ENCODE results near the gene C17orf113. TPM values are rescaled to one million over a fixed set of nuclear protein-coding genes. Genes with fewer than 3 reads are reported as not detected.

Gene C17orf113
- total and polyA plus RNA-seq, 2 of the 13 experiments (the other 11 are each of a cell fraction or from before 2014, with no cell fraction given): 0.87 to 1.1 TPM

DNA sequence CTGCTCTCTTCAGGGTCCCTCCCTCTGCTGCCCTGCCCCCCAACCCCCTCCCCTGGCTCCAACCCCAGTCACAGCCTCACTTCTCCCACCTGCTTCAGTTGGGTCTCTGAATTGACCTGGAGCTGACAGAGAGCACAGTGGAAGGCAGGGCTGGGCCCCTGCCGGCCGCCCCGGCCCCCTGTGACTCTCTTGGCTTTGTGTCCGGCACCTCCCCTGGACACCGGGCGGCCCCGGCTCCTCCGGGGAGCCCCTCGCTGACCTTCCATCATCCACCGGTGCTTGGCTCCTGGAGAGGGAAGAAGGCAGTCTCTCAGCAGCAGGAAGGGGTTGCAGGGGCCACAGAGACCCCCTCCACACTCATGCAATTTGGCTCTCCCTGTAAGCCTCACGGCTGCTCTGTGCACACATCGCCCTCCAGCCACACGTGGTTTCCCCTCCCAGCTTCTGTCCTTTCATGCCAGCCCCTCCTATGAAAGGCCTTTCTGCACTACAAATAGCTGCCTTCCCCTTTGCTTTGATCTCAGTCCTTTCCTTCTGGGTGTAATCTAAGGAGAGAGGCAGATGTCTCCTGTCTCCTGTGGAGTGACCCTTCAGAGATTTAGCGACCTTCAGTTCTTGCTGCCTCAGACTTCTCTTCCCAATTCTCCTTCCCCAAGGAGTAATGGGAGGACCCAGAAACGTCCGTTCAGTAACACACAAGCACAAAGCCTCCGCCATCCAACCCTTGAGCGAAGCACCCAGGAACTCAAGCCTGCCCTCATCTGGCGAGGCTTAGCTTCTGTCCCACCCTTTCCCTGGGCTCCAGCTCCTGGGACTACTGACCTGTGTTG lies 22.2 kb downstream of the C17orf113 start (continued):
- TF ChIP-seq, protein P1, sequence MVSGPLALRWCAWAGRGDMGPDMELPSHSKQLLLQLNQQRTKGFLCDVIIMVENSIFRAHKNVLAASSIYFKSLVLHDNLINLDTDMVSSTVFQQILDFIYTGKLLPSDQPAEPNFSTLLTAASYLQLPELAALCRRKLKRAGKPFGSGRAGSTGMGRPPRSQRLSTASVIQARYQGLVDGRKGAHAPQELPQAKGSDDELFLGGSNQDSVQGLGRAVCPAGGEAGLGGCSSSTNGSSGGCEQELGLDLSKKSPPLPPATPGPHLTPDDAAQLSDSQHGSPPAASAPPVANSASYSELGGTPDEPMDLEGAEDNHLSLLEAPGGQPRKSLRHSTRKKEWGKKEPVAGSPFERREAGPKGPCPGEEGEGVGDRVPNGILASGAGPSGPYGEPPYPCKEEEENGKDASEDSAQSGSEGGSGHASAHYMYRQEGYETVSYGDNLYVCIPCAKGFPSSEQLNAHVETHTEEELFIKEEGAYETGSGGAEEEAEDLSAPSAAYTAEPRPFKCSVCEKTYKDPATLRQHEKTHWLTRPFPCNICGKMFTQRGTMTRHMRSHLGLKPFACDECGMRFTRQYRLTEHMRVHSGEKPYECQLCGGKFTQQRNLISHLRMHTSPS (CRISPR knock-in tag; IDR thresholded peaks at IDR 0.05; ENCODE audit: low read depth): no peak
- TF ChIP-seq ZNF530 (CRISPR knock-in tag; IDR thresholded peaks at IDR 0.05; ENCODE audit: low read depth) (no peak), LCORL (IDR thresholded peaks at IDR 0.05) (no peak), LCORL (CRISPR knock-in tag; IDR thresholded peaks at IDR 0.05) (no peak), GPN1 (CRISPR knock-in tag; IDR thresholded peaks at IDR 0.05; ENCODE audit: borderline replicate concordance) (no peak), ARNT (IDR thresholded peaks at IDR 0.05) (no peak), MEIS2 (CRISPR knock-in tag; IDR thresholded peaks at IDR 0.05) (no peak; the same call in 1 of the 2 replicates), KMT2A (CRISPR knock-in tag; IDR thresholded peaks at IDR 0.05) (no peak), ZNF430 (CRISPR knock-in tag; IDR thresholded peaks at IDR 0.05) (no peak), RNF2 (conservative IDR thresholded peaks at IDR 0.05; ENCODE audit: low read depth) (no peak), RXRA (CRISPR knock-in tag; IDR thresholded peaks at IDR 0.05) (peak; percentile 63; the same call in 1 of the 2 replicates), MIER3 (CRISPR knock-in tag; IDR thresholded peaks at IDR 0.05; ENCODE audit: borderline replicate concordance) (peak; percentile 60; the same call in 1 of the 2 replicates), POLR2AphosphoS2 (IDR thresholded peaks at IDR 0.05; ENCODE audit: low read depth, low read length) (no peak), HNRNPLL (IDR thresholded peaks at IDR 0.05; ENCODE audit: low read depth, low read length, poor library complexity, severe bottlenecking) (no peak), ZNF615 (CRISPR knock-in tag; IDR thresholded peaks at IDR 0.05; ENCODE audit: borderline replicate concordance) (no peak), SP1 (IDR thresholded peaks at IDR 0.05) (no peak), SP1 (CRISPR knock-in tag; IDR thresholded peaks at IDR 0.05) (no peak), CAMTA2 (CRISPR knock-in tag; IDR thresholded peaks at IDR 0.05; ENCODE audit: borderline replicate concordance) (no peak), SCMH1 (CRISPR knock-in tag; IDR thresholded peaks at IDR 0.05; ENCODE audit: borderline replicate concordance) (no peak), BRCA1 (CRISPR knock-in tag; IDR thresholded peaks at IDR 0.05) (no peak), MAFF (IDR thresholded peaks at IDR 0.05; ENCODE audit: low read depth, low read length) (no peak), FOXM1 (CRISPR knock-in tag; IDR thresholded peaks at IDR 0.05) (no peak), CC2D1A (CRISPR knock-in tag; IDR thresholded peaks at IDR 0.05) (no peak), MATR3 (CRISPR knock-in tag; IDR thresholded peaks at IDR 0.05) (no peak), MTF1 (CRISPR knock-in tag; IDR thresholded peaks at IDR 0.05) (no peak)
- TF ChIP-seq, protein P2, sequence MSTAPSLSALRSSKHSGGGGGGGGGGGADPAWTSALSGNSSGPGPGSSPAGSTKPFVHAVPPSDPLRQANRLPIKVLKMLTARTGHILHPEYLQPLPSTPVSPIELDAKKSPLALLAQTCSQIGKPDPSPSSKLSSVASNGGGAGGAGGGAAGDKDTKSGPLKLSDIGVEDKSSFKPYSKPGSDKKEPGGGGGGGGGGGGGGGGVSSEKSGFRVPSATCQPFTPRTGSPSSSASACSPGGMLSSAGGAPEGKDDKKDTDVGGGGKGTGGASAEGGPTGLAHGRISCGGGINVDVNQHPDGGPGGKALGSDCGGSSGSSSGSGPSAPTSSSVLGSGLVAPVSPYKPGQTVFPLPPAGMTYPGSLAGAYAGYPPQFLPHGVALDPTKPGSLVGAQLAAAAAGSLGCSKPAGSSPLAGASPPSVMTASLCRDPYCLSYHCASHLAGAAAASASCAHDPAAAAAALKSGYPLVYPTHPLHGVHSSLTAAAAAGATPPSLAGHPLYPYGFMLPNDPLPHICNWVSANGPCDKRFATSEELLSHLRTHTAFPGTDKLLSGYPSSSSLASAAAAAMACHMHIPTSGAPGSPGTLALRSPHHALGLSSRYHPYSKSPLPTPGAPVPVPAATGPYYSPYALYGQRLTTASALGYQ (CRISPR knock-in tag; IDR thresholded peaks at IDR 0.05): no peak
- TF ChIP-seq, protein P3, sequence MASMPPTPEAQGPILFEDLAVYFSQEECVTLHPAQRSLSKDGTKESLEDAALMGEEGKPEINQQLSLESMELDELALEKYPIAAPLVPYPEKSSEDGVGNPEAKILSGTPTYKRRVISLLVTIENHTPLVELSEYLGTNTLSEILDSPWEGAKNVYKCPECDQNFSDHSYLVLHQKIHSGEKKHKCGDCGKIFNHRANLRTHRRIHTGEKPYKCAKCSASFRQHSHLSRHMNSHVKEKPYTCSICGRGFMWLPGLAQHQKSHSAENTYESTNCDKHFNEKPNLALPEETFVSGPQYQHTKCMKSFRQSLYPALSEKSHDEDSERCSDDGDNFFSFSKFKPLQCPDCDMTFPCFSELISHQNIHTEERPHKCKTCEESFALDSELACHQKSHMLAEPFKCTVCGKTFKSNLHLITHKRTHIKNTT (CRISPR knock-in tag; IDR thresholded peaks at IDR 0.05): no peak

Measured in HepG2 (cell line).